ENCODE measurements around the gene ASAP3.

- TF ChIP-seq EZH2 (IDR thresholded peaks at IDR 0.05) (no peak), CTCF (IDR thresholded peaks at IDR 0.05) (no peak), EZH2phosphoT487 (IDR thresholded peaks at IDR 0.05) (no peak)
Measured at GRCh38 chr1:23408797-23409290, 75.1 kb downstream of the ASAP3 start.

Data from neural progenitor cell (in vitro differentiated cells).